ENCODE data around the gene EFCAB10.
"Not testable (repeated sequence)": the region's sequence is repeated elsewhere in the genome, so short reads cannot be mapped to it uniquely, and the experiment has no call there.

The EFCAB10 gene

DNA sequence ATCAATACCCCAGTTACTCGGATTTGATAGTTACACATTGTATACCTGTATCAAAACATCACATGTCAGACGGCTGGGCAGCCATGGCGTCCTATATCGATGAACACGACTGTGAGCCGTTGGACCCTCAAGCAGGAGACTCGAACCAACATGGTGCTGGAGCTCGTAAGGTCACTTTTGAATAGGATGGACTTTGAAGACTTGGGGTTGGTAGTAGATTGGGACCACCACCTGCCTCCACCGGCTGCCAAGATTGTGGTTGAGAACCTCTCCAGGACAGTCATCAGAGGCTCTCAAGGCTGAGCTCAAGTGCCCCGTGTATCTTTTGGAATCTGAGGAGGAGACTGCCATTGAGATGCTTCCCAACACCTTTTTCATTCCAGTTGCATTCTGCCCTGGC is 51.2 kb downstream of the EFCAB10 start:
- no peak overlapping the region for H3K27ac ChIP-seq (ENCODE audit: low read depth, low read length)
- no peaks in the 10 kb centered on the region for H3K27me3 ChIP-seq (ENCODE audit: control insufficient read depth, insufficient read depth, low read length)
- H3K9ac ChIP-seq (ENCODE audit: low read depth, low read length) = no peak overlapping the region
- peaks cover 8% of the 10 kb centered on the region; the same call in 1 of the 2 replicates for H3K36me3 ChIP-seq (ENCODE audit: control insufficient read depth, insufficient read depth, low read length)
- H3K4me3 ChIP-seq (ENCODE audit: low read depth, low read length) = no peak overlapping the region
- no peaks in the 10 kb centered on the region for H3K9me3 ChIP-seq (ENCODE audit: control insufficient read depth, insufficient read depth, low read length)
- H3K4me1 ChIP-seq (ENCODE audit: control insufficient read depth, insufficient read depth, low read length) = peaks cover 4% of the 10 kb centered on the region; the same call in 1 of the 2 replicates

DNA sequence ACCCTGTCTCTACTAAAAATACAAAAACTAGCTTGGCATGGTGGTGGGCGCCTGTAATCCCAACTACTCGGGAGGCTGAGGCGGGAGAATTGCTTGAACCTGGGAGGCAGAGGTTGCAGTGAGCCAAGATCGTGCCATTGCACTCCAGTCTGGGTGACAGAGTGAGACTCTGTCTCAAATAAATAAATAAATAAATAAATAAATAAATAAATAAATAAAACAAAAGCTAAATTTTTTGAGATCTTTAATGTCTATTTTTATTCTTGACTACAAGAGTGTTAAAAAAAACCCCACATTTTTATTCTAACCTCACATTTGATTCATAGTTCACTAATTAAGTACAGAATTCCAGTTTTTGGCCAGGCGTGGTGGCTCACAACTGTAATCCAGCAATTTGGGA is 53.6 kb downstream of the EFCAB10 start:
- not testable (repeated sequence) for H3K9me3 ChIP-seq (ENCODE audit: control insufficient read depth, insufficient read depth, low read length); H3K27me3 ChIP-seq (ENCODE audit: control insufficient read depth, insufficient read depth, low read length); H3K4me3 ChIP-seq (ENCODE audit: low read depth, low read length); H3K27ac ChIP-seq (ENCODE audit: low read depth, low read length); H3K4me1 ChIP-seq (ENCODE audit: control insufficient read depth, insufficient read depth, low read length); H3K36me3 ChIP-seq (ENCODE audit: control insufficient read depth, insufficient read depth, low read length); H3K9ac ChIP-seq (ENCODE audit: low read depth, low read length)

DNA sequence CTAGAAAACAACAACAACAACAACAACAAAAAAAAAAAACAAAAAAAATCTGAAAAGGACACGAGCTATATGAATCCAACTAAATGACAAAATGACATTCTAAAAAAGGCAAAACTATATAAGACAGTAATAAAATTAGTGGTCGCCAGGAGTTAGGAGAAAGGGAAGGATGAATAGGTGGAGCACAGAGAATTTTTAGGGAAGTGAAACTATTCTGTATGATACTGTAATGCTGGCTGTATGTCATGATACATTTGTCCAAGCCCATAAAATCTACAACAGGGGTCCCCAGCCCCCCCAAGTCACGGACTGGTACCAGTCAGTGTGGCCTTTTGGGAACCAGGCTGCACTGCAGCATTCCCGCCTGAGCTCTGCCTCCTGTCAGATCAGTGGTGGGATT is 56.5 kb downstream of the EFCAB10 start:
- Histone ChIP-seq H3K27ac (ENCODE audit: low read depth, low read length) (no peak overlapping the region), H3K27me3 (ENCODE audit: control insufficient read depth, insufficient read depth, low read length) (no peaks in the 10 kb centered on the region), H3K36me3 (ENCODE audit: control insufficient read depth, insufficient read depth, low read length) (peaks cover 1% of the 10 kb centered on the region; the same call in 1 of the 2 replicates), H3K9ac (ENCODE audit: low read depth, low read length) (no peak overlapping the region), H3K9me3 (ENCODE audit: control insufficient read depth, insufficient read depth, low read length) (no peaks in the 10 kb centered on the region), H3K4me3 (ENCODE audit: low read depth, low read length) (no peak overlapping the region), H3K4me1 (ENCODE audit: control insufficient read depth, insufficient read depth, low read length) (peaks cover 4% of the 10 kb centered on the region)

DNA sequence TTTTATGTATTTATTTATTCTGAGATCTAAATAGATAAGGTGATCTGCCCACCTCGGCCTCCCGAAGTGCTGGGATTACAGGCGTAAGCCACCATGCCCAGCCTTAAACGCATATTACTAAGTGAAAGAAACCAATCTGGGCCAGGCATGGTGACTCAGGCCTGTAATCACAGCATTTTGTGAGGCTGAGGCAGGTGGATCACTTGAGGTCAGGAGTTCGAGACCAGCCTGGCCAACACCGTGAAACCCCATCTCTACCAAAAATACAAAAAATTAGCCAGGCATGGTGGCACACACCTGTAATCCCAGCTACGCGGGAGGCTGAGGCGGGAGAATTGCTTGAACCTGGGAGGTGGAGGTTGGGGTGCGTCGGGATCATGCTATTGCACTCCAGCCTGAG is 56.9 kb downstream of the EFCAB10 start:
- not testable (repeated sequence) for H3K9me3 ChIP-seq (ENCODE audit: control insufficient read depth, insufficient read depth, low read length); H3K27ac ChIP-seq (ENCODE audit: low read depth, low read length); H3K4me3 ChIP-seq (ENCODE audit: low read depth, low read length); H3K36me3 ChIP-seq (ENCODE audit: control insufficient read depth, insufficient read depth, low read length); H3K4me1 ChIP-seq (ENCODE audit: control insufficient read depth, insufficient read depth, low read length); H3K9ac ChIP-seq (ENCODE audit: low read depth, low read length); H3K27me3 ChIP-seq (ENCODE audit: control insufficient read depth, insufficient read depth, low read length)

DNA sequence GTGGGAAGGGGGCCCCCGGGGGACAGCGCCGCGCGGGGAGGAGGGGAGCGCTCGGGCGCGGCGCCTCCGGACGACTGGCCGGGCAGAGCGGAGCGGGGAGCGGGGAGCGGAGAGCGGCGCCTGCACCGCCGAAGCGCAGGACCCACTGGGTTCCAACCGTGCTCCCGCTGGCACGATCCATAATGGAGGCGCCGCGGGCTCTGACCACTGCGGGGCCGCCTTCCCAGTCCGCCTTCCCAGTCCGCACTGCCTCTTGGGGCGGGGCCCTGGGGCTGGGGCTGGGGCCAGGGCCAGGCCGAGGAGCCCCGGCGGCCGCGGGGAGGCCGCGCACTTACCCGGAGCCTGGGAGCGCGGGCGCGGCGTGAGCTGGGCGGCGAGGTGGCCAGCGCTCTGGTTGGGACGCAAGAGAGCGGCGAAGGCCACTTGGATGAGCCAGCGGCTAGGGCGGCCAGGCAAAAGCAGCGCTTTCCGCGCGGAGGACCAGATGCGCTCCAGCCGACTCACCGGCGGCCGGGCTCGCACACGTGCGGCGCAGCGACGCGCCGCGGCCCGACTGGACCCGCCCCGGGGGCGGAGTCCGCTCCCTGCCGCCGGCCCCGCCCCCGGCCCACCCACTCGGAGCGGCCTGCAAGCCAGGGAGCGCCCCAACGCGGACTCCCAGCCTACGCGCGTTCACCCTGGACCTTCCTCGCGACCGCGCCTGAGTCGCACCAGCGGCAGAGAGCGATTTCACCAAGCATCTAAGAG is 59.4 kb downstream of the EFCAB10 start, which contains the start of gene PUS7:
PUS7 (minus strand) TSS at position 555 of the 747 bp plus-strand sequence. CDS start 13,759 bp downstream, outside the sequence.
- H3K9ac ChIP-seq (ENCODE audit: low read depth, low read length) = peak within 1 kb of the TSS; percentile 84
- H3K36me3 ChIP-seq (ENCODE audit: control insufficient read depth, insufficient read depth, low read length) = peaks cover 18% of the 10 kb centered on the region
- H3K4me3 ChIP-seq (ENCODE audit: low read depth, low read length) = peak within 1 kb of the TSS; percentile 79
- H3K4me1 ChIP-seq (ENCODE audit: control insufficient read depth, insufficient read depth, low read length) = peaks cover 4% of the 10 kb centered on the region
- no peaks in the 10 kb centered on the region for H3K9me3 ChIP-seq (ENCODE audit: control insufficient read depth, insufficient read depth, low read length)
- peak within 1 kb of the TSS; percentile 95 for H3K27ac ChIP-seq (ENCODE audit: low read depth, low read length)
- no peaks in the 10 kb centered on the region for H3K27me3 ChIP-seq (ENCODE audit: control insufficient read depth, insufficient read depth, low read length)

DNA sequence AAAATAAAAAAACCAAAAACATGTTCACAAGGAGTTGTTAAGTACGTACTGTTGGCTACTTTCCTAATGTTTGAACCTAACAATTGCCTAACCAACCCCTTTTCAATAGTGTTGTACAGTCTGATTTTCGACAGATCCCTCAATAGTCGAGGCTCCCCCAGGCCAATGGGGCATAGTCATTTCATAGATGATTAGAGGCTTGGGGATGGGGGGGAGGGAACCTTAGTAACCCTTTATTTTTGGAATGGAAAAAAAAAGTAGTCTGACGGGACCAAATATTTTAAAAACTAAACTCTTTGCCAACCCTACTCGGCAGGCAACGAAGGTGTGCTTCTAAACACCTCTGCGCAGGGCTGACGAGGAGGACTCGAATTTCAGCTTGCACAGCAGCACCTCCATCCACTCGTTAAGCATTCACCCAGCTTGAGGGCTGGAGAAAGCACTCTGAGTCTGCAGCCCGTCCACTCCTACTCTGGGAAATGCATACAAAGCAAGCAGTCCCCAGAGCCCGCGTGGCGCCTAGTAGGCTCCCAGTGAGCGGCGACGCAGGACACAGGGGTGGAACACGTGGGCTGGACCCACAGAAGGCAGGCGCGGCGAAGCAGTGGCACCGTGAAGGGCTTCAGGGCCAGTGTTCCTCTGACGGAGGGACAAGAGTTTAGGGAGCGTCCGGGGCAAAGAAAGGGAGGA is 60.1 kb downstream of the EFCAB10 start:
- Histone ChIP-seq H3K27me3 (ENCODE audit: control insufficient read depth, insufficient read depth, low read length) (no peaks in the 10 kb centered on the region), H3K9ac (ENCODE audit: low read depth, low read length) (peak overlapping the region; percentile 84), H3K9me3 (ENCODE audit: control insufficient read depth, insufficient read depth, low read length) (no peaks in the 10 kb centered on the region), H3K4me3 (ENCODE audit: low read depth, low read length) (peak overlapping the region; percentile 79), H3K36me3 (ENCODE audit: control insufficient read depth, insufficient read depth, low read length) (peaks cover 26% of the 10 kb centered on the region), H3K4me1 (ENCODE audit: control insufficient read depth, insufficient read depth, low read length) (peaks cover 4% of the 10 kb centered on the region), H3K27ac (ENCODE audit: low read depth, low read length) (peak overlapping the region; percentile 95)

DNA sequence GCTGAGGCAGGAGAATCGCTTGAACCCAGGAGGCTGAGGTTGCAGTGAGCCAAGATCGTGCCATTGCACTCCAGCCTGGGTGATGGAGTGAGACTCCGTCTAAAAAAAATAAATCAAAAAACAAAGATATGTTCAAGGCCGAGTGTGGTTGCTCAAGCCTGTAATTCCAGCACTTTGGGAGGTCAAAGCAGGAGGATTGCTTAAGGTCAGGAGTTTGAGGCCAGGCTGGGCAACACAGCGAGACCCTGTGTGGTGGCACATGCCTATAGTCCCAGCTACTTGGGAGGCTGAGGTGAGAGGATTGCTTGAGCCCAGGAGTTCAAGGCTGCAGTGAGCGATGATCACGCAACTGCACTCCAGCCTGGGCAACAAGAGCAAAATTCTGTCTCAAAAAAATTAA is 60.7 kb downstream of the EFCAB10 start:
- H3K4me3 ChIP-seq (ENCODE audit: low read depth, low read length) = peak overlapping the region; percentile 79
- H3K9ac ChIP-seq (ENCODE audit: low read depth, low read length) = peak overlapping the region; percentile 84; the same call in 1 of the 2 replicates
- not testable (repeated sequence) for H3K27me3 ChIP-seq (ENCODE audit: control insufficient read depth, insufficient read depth, low read length); H3K9me3 ChIP-seq (ENCODE audit: control insufficient read depth, insufficient read depth, low read length); H3K4me1 ChIP-seq (ENCODE audit: control insufficient read depth, insufficient read depth, low read length); H3K27ac ChIP-seq (ENCODE audit: low read depth, low read length)
- peaks cover 28% of the 10 kb centered on the region for H3K36me3 ChIP-seq (ENCODE audit: control insufficient read depth, insufficient read depth, low read length)

DNA sequence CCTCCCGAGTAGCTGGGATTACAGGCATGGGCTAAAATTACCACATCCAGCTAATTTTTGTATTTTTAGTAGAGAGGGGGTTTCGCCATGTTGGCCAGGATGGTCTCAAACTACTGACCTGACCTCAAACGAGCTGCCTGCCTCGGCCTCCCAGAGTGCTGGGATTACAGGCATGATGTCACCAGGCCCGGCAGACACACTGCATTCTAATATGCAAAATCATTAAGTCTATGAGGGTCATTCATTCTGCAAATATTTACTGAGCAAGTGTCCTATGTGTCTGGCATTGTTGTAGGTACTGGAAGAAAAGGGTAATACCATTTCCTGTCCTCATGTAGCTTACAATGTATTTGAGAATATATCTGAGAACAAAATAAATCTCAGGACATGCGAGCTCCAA is 61.9 kb downstream of the EFCAB10 start:
- Histone ChIP-seq H3K9ac (ENCODE audit: low read depth, low read length) (no peak overlapping the region), H3K27ac (ENCODE audit: low read depth, low read length) (no peak overlapping the region), H3K4me1 (ENCODE audit: control insufficient read depth, insufficient read depth, low read length) (peaks cover 4% of the 10 kb centered on the region), H3K9me3 (ENCODE audit: control insufficient read depth, insufficient read depth, low read length) (no peaks in the 10 kb centered on the region), H3K27me3 (ENCODE audit: control insufficient read depth, insufficient read depth, low read length) (no peaks in the 10 kb centered on the region), H3K36me3 (ENCODE audit: control insufficient read depth, insufficient read depth, low read length) (peaks cover 28% of the 10 kb centered on the region), H3K4me3 (ENCODE audit: low read depth, low read length) (no peak overlapping the region)

DNA sequence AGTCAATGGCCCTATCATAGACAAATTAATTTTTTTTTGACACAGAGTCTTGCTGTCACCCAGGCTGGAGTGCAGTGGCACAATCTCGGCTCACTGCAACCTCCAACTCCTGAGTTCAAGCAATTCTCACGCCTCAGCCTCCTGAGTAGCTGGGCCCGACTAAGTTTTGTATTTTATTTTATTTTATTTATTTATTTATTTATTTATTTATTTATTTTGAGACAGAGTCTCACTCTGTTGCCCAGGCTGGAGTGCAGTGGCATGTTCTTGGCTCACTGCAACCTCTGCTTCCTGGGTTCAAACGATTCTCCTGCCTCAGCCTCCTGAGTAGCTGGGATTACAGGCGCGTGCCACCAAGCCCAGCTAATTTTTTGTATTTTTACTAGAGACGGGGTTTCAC is 65.7 kb downstream of the EFCAB10 start:
- H3K27ac ChIP-seq (ENCODE audit: low read depth, low read length); H3K4me1 ChIP-seq (ENCODE audit: control insufficient read depth, insufficient read depth, low read length): not testable (repeated sequence)
- peaks cover 33% of the 10 kb centered on the region for H3K36me3 ChIP-seq (ENCODE audit: control insufficient read depth, insufficient read depth, low read length)

More for the DNA sequence above, 65.7 kb downstream of the EFCAB10 start:
- not testable (repeated sequence) for H3K27me3 ChIP-seq (ENCODE audit: control insufficient read depth, insufficient read depth, low read length); H3K9me3 ChIP-seq (ENCODE audit: control insufficient read depth, insufficient read depth, low read length); H3K4me3 ChIP-seq (ENCODE audit: low read depth, low read length); H3K9ac ChIP-seq (ENCODE audit: low read depth, low read length)
